ENCODE measurements around the gene ANGEL2. TPM values are rescaled to one million over a fixed set of nuclear protein-coding genes. Genes with fewer than 3 reads are reported as not detected.

The ANGEL2 gene
- total RNA-seq, 1 donor from 2014 or later: 36.8 TPM

DNA sequence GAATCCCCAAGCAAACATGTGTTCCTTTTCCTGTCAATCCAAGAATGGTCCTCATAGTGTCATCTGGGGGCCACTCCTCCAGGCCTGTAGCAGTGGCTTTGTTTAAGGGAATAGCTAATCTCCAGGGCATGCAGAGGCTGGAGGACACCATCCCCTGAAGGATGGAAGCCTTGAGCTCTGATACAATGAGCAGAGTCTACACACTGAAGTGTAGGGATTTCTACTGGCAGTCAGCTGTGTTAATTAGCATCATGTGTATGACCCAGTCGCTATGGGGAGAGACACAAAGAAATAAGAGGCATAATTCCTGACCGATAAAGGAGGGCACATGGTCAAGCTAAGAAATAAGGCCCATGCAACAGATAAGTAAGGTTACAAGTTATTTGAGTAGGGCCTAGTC is 29.1 kb downstream of the ANGEL2 start:
- TF ChIP-seq, protein P1, sequence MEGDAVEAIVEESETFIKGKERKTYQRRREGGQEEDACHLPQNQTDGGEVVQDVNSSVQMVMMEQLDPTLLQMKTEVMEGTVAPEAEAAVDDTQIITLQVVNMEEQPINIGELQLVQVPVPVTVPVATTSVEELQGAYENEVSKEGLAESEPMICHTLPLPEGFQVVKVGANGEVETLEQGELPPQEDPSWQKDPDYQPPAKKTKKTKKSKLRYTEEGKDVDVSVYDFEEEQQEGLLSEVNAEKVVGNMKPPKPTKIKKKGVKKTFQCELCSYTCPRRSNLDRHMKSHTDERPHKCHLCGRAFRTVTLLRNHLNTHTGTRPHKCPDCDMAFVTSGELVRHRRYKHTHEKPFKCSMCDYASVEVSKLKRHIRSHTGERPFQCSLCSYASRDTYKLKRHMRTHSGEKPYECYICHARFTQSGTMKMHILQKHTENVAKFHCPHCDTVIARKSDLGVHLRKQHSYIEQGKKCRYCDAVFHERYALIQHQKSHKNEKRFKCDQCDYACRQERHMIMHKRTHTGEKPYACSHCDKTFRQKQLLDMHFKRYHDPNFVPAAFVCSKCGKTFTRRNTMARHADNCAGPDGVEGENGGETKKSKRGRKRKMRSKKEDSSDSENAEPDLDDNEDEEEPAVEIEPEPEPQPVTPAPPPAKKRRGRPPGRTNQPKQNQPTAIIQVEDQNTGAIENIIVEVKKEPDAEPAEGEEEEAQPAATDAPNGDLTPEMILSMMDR (IDR thresholded peaks at IDR 0.05; ENCODE audit: insufficient read depth, low read length, poor library complexity, severe bottlenecking): no peak
- H3K27me3 ChIP-seq (ENCODE audit: control insufficient read depth, insufficient read depth, low read length): no peaks in the 10 kb centered on the region
- H3K36me3 ChIP-seq (ENCODE audit: control insufficient read depth, insufficient read depth, low read length): no peaks in the 10 kb centered on the region
- no peak for DNase-seq (ENCODE audit: low read depth)
- no peak overlapping the region for H3K4me3 ChIP-seq (ENCODE audit: low read depth, low read length)

DNA sequence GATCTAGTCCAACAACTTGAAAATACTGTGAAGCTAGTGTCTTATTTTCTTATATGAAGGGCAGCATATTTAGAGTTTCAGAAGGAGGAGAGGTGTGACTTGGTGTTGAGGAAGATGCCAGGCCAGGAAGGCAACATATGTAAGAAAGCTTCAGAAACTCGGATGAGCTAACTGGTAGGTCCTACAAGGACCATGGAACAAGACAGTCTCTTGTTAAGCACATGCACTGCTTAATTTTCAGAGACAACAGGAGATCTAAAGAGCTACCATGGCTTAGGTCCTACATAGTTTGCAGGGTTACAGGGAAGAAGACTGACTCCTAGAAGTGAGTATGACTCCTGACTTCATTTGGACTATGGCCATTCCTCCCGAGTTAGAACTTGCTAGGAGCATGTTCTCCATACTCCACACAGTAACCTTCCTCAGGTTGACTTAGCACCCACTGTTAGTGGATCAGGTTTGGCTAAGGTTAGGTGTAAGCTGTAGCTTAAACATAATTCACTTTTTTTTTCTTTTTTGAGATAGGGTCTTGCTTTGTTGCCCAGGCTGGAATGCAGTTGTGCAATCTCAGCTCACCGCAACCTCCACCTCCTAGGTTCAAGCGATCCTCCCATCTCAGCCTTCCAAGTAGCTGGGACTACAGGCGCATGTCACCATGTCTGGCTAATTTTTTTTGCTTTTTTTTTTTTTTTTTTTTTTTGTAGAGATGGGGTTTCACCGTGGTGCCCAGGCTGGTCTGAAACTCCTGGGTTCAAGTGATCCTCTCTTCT is 31.0 kb downstream of the ANGEL2 start:
- TF ChIP-seq, protein P1 (IDR thresholded peaks at IDR 0.05; ENCODE audit: insufficient read depth, low read length, poor library complexity, severe bottlenecking): no peak
- no peak for DNase-seq (ENCODE audit: low read depth)
- H3K4me3 ChIP-seq (ENCODE audit: low read depth, low read length): no peak overlapping the region
- no peaks in the 10 kb centered on the region for H3K36me3 ChIP-seq (ENCODE audit: control insufficient read depth, insufficient read depth, low read length)
- no peaks in the 10 kb centered on the region for H3K27me3 ChIP-seq (ENCODE audit: control insufficient read depth, insufficient read depth, low read length)

DNA sequence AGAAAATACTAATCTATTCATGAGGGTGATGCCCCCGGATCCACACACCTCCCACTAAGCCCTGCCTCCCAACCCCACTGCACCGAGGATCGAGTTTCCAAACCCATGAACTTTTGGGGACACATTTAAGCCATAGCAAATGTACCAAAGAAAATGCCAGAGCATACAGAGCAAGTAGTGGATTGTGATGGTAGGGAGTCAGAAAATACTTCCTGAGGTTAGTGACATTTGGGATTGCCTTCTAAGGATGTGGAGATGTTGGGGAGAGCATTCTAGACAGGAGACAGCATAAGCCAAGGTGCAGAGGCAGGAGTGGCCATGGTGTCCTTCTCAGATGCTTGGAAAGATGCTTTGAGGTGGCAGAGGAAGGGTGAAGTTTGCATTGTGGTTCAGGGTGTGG is 32.2 kb downstream of the ANGEL2 start:
- TF ChIP-seq, protein P1 (IDR thresholded peaks at IDR 0.05; ENCODE audit: insufficient read depth, low read length, poor library complexity, severe bottlenecking): no peak
- H3K4me3 ChIP-seq (ENCODE audit: low read depth, low read length): no peak overlapping the region
- H3K36me3 ChIP-seq (ENCODE audit: control insufficient read depth, insufficient read depth, low read length): no peaks in the 10 kb centered on the region
- no peak for DNase-seq (ENCODE audit: low read depth)
- no peaks in the 10 kb centered on the region for H3K27me3 ChIP-seq (ENCODE audit: control insufficient read depth, insufficient read depth, low read length)

DNA sequence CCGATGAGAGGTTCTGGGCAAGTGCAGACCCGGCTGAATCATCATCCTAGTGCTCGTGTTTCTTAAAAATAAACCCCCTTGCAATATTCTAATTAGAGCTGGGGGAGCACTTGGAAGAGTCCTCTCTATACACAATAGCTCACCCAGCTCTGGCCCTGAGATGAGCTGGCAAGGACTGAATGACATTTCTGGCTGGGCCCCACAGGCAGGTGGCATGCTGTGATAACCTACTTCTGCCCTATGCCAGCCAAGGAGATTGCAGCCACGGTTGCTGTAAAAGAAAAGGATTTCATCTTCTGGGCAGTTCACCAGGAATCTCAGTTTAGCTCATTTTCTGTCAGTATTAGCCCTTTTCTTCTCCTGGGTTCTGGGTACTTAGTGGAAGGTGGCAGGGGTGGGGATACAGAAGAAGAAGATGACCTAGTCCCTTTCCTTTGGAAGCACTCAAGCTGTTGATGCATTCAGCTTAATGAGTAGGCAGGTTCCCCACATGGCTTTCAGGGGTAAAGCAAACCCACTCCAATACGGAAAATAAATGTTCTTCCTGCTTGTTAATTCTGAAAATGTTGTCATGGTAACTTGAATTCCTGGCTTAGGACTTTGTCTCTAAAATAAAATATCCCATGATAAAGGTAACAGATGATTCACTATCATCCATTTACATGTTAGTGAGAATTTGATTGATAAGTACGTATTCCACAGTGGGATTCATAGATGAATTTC is 33.1 kb downstream of the ANGEL2 start:
- no peaks in the 10 kb centered on the region for H3K36me3 ChIP-seq (ENCODE audit: control insufficient read depth, insufficient read depth, low read length)
- TF ChIP-seq, protein P1 (IDR thresholded peaks at IDR 0.05; ENCODE audit: insufficient read depth, low read length, poor library complexity, severe bottlenecking): no peak
- no peaks in the 10 kb centered on the region for H3K27me3 ChIP-seq (ENCODE audit: control insufficient read depth, insufficient read depth, low read length)
- no peak overlapping the region for H3K4me3 ChIP-seq (ENCODE audit: low read depth, low read length)
- no peak for DNase-seq (ENCODE audit: low read depth)

DNA sequence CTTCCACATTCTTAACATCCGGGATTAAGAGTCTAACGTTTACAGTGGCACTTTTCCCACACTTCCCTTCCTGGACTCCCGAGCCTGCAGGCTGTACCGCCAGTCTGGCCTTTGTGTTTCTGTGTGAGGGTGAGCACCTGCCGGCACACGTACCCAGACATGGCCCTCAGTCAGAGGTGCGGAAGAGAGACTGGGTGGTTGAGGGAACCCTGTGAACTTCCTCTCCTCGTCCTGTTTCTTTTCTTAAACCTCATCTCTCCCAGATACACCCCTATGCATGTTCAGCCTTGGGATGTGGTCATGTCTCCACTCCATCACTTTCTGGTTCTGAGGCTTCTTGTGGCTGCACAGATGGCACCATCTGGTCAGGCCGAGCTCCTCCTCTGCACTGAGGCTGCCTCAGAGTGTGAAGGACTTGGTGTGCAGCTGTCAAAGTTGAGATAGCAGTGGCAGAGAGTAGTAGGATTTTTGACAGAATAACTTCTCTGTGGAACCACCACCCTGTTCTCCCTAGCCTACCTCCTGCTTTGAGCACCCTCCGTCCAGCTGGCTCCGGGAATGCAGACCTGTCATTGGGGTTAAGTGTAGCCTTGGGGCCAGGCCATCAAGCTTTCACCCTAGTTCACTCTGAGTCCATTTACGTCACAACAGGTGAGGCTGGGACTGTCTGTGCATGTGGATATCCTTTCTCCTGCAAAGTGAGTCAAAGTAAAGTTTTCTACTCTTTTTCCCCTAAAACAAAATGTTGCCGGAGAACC is 33.9 kb downstream of the ANGEL2 start:
- H3K36me3 ChIP-seq (ENCODE audit: control insufficient read depth, insufficient read depth, low read length): no peaks in the 10 kb centered on the region
- no peak for DNase-seq (ENCODE audit: low read depth)
- H3K4me3 ChIP-seq (ENCODE audit: low read depth, low read length): no peak overlapping the region
- TF ChIP-seq, protein P1 (IDR thresholded peaks at IDR 0.05; ENCODE audit: insufficient read depth, low read length, poor library complexity, severe bottlenecking): no peak
- H3K27me3 ChIP-seq (ENCODE audit: control insufficient read depth, insufficient read depth, low read length): no peaks in the 10 kb centered on the region
